GM12878 (cell line): ENCODE data around the gene VSIG10. TPM values are rescaled to one million over a fixed set of nuclear protein-coding genes. Genes with fewer than 3 reads are reported as not detected.

ENCODE experiments used
- ATAC-seq: fragments of 200-7000 bp; cut with Tn5 transposase; 3 replicates; pipeline ENCODE4 v1.9.1; 2020; ENCODE audit warnings: mild to moderate bottlenecking, moderate library complexity
- BruUV-seq: library from RNA; stranded (reverse); fragments of 400-500 nt; replicated peaks from 2 replicates; lab custom pipeline; 2021; lab: Mats Ljungman, UMichigan
- CTCF ChIA-PET: fragments of 300-600 bp; sonication (Branson Sonifier 250); formaldehyde crosslinking; extraction: SDS; loops from one replicate; lab custom pipeline; 2021; ENCODE audit warnings: inconsistent platforms; lab: Yijun Ruan, JAX
- POLR2A ChIA-PET: fragments of 350-600 bp; formaldehyde crosslinking; extraction: SDS; loops from one replicate; lab custom pipeline; 2021; ENCODE audit warnings: inconsistent platforms; lab: Charles Lee
- RAD21 ChIA-PET: fragments of 300-600 bp; sonication (Branson Sonifier 250); formaldehyde crosslinking; loops from one replicate; lab custom pipeline; 2023; ENCODE audit warnings: antibody characterized with exemption; ENCODE audit not compliant: unreplicated experiment; lab: Charles Lee
- SMC1A ChIA-PET: fragments of 300-600 bp; sonication (Branson Sonifier 250); formaldehyde crosslinking; loops from one replicate; lab custom pipeline; 2023; ENCODE audit not compliant: unreplicated experiment, uncharacterized antibody; lab: Charles Lee
- DNase-seq: peaks from one replicate; pipeline ENCODE4 v3.0.0-alpha.2; 2011; ENCODE audit warnings: low read depth, low spot score
- FAIRE-seq: peaks from 3 replicates; lab custom pipeline; 2011; peaks lifted over from hg19 to GRCh38; lab: Jason Lieb, UNC
- H2AFZ ChIP-seq: 2 replicates; pipeline ENCODE4 v1.6.0; 2011; ENCODE audit warnings: low read depth, low read length, control low read depth; ENCODE audit not compliant: control insufficient read depth
- H3K27ac ChIP-seq: 2 replicates; pipeline ENCODE4 v1.5.1; 2011; ENCODE audit warnings: control low read depth; ENCODE audit not compliant: control insufficient read depth, insufficient read depth
- H3K27me3 ChIP-seq, 2 experiments: replicated peaks in 1 of 2; 2 replicates each; pipeline versions ENCODE4 v1.6.0 to v1.6.1; 2011; ENCODE audit warnings: low read length in 1 of 2; ENCODE audit not compliant: control insufficient read depth in 2 of 2, insufficient read depth in 2 of 2
- H3K36me3 ChIP-seq, 2 experiments: 2 replicates each; pipeline ENCODE4 v1.5.1; 2011; ENCODE audit warnings: low read length in 1 of 2; ENCODE audit not compliant: control insufficient read depth in 2 of 2, insufficient read depth in 2 of 2
- H3K4me1 ChIP-seq: 2 replicates; pipeline ENCODE4 v1.6.1; 2011; ENCODE audit warnings: mild to moderate bottlenecking, low read length, moderate library complexity, mixed read lengths; ENCODE audit not compliant: control insufficient read depth, insufficient read depth
- H3K4me2 ChIP-seq: 2 replicates; pipeline ENCODE4 v1.6.0; 2011; ENCODE audit warnings: control low read depth; ENCODE audit not compliant: control insufficient read depth, insufficient read depth
- H3K4me3 ChIP-seq: fragments of 200-600 bp; sonication (generic); 2 replicates; pipeline ENCODE4 v1.5.1; 2016
- H3K79me2 ChIP-seq: 2 replicates; pipeline ENCODE4 v1.6.0; 2011; ENCODE audit warnings: low read length; ENCODE audit not compliant: control insufficient read depth, insufficient read depth
- H3K9ac ChIP-seq: 2 replicates; pipeline ENCODE4 v1.8.0; 2011; ENCODE audit warnings: low read length, control low read depth, mixed read lengths; ENCODE audit not compliant: control insufficient read depth, insufficient read depth
- H3K9me3 ChIP-seq: replicated peaks from 3 replicates; pipeline ENCODE4 v1.5.1; 2011; ENCODE audit warnings: mild to moderate bottlenecking, low read length; ENCODE audit not compliant: control insufficient read depth, insufficient read depth
- H4K20me1 ChIP-seq: 2 replicates; pipeline ENCODE4 v1.6.0; 2011; ENCODE audit not compliant: control insufficient read depth, insufficient read depth
- BMI1 ChIP-seq: fragments of 450-650 bp; IDR thresholded peaks from 2 replicates; pipeline ENCODE4 v1.6.1; 2016; ENCODE audit warnings: mild to moderate bottlenecking, moderate library complexity, borderline replicate concordance
- BRCA1 ChIP-seq: IDR thresholded peaks from 2 replicates; pipeline ENCODE4 v1.6.1; 2011; ENCODE audit warnings: low read depth, low read length, improper control_type of control experiment
- CTCF ChIP-seq, 3 experiments: IDR thresholded peaks in 2 of 3; conservative IDR thresholded peaks in 1 of 3; 2 replicates each; pipeline ENCODE4 v1.5.1; 2011; ENCODE audit warnings: low read depth in 3 of 3, low read length in 3 of 3, mild to moderate bottlenecking in 3 of 3, control low read depth in 2 of 3, moderate library complexity in 2 of 3, inconsistent platforms in 1 of 3, mixed read lengths in 1 of 3; ENCODE audit not compliant: control insufficient read depth in 2 of 3, insufficient read depth in 1 of 3; ENCODE audit errors: extremely low read depth in 1 of 3
- E2F4 ChIP-seq: IDR thresholded peaks from 2 replicates; pipeline ENCODE4 v1.6.1; 2012; ENCODE audit warnings: low read depth, low read length, improper control_type of control experiment
- HDGF ChIP-seq: fragments of 450-650 bp; IDR thresholded peaks from 2 replicates; pipeline ENCODE4 v1.6.1; 2016; ENCODE audit warnings: antibody characterized with exemption
- LARP7 ChIP-seq: fragments of 450-650 bp; IDR thresholded peaks from 2 replicates; pipeline ENCODE4 v1.6.1; 2017; ENCODE audit warnings: mild to moderate bottlenecking
- ZSCAN29 ChIP-seq: fragments of 450-650 bp; IDR thresholded peaks from 2 replicates; pipeline ENCODE4 v1.6.1; 2017; ENCODE audit warnings: mild to moderate bottlenecking, moderate library complexity
- WGBS: methylation state at CpG from one replicate; pipeline ENCODE4 v1.1.6; 2016; ENCODE audit warnings: low lambda C conversion rate; ENCODE audit not compliant: insufficient replicate concordance, insufficient coverage; ENCODE audit errors: missing lambda C conversion rate; 5-methylcytosine and 5-hydroxymethylcytosine counted together
- in situ Hi-C: fragments of 300-500 bp; cut with MboI; formaldehyde crosslinking; loops from 9 replicates; pipeline ENCODE4 v1.14.3; 2018; ENCODE audit warnings: mixed read lengths
- intact Hi-C: fragments of 100-400 bp; cut with micrococcal nuclease; formaldehyde crosslinking; loops from one replicate; pipeline ENCODE4 v1.14.2; 2022; ENCODE audit not compliant: unreplicated experiment
- polyA plus RNA-seq, 11 experiments: library from polyadenylated mRNA; depleted of rRNA in 4 of 11; unstranded in 6 of 11; stranded (reverse) in 5 of 11; fragments of >200 nt; fragmentation: Nextera tagmentation in 4 of 11; fragmentation: Illumina TruSeq in 1 of 11; extraction: Ambion mirVana in 4 of 11; extraction: Trizol in 1 of 11; gene quantifications; 1 replicate in 1 of 11; 2 replicates in 10 of 11; pipeline versions ENCODE4 v1.2.1 to v1.2.3, GENCODE V29; 2011 to 2016; ENCODE audit warnings: inconsistent platforms in 2 of 11, missing spikeins in 2 of 11, low read depth in 1 of 11
- total RNA-seq, 4 experiments: library from RNA; depleted of rRNA in 3 of 4; stranded (reverse); fragments of >200 nt in 3 of 4; fragmentation: Illumina TruSeq in 1 of 4; extraction: Trizol in 1 of 4; gene quantifications; 2 replicates each; pipeline versions ENCODE4 v1.2.1 to v1.2.3, GENCODE V29; 2013 to 2021

VSIG10 gene
- total and polyA plus RNA-seq, 10 of the 15 experiments (the other 5 are each of a cell fraction or from before 2014, with no cell fraction given), result 3.4 to 10.2 (median 5.8) TPM

GRCh38 chr12:118151755-118152154, 47.9 kb upstream of the VSIG10 start:
- no peak for DNase-seq
- no peak overlapping the region for H3K27ac ChIP-seq
- WGBS, result 73% methylated on average over 5 of the region's 5 CpGs
- H3K4me1 ChIP-seq, result no peaks in the 10 kb centered on the region
- no peak overlapping the region for H3K4me3 ChIP-seq
- ChIA-PET SMC1A (interaction anchor here (0.6 to 1.3 kb wide), 2 partner anchors 30 to 277 kb away, joined by 4 read pairs; no protein-coding TSS in a partner anchor), RAD21 (no interaction called here), CTCF (interaction anchor here (0.9 to 1.8 kb wide), 2 partner anchors 224 to 226 kb away, joined by 4 to 6 read pairs; partner anchors contain the start of gene SUDS3), POLR2A (interaction anchor here (1.1 kb wide), 1 partner anchor 17 kb away, joined by 3 read pairs; no protein-coding TSS in a partner anchor)
- in situ Hi-C loops, result no loop called here
- H3K27me3 ChIP-seq, result no peaks in the 10 kb centered on the region
- H2AFZ ChIP-seq, result no peak overlapping the region
- no TSS peak for BruUV-seq
- peaks cover 3 to 17% of the 10 kb centered on the region in 2 experiments for H3K36me3 ChIP-seq
- TF ChIP-seq E2F4 (no peak), HDGF (no peak), CTCF (IDR thresholded peaks at IDR 0.05 in 2 of 3, conservative IDR thresholded peaks at IDR 0.05 in 1 of 3; ENCODE audit: control insufficient read depth in 2 of 3, extremely low read depth in 1 of 3, insufficient read depth in 1 of 3, low read depth in 3 of 3, low read length in 3 of 3) (no peak), ZSCAN29 (no peak), BMI1 (no peak), BRCA1 (no peak), LARP7 (no peak)
- TF ChIP-seq, all 136 proteins: peak for 0
- ATAC-seq (no peak), FAIRE-seq (no peak)
- H3K9ac ChIP-seq, result no peak overlapping the region
- H4K20me1 ChIP-seq, result no peaks in the 10 kb centered on the region
- H3K9me3 ChIP-seq, result no peaks in the 10 kb centered on the region
- no peak overlapping the region for H3K4me2 ChIP-seq
- H3K79me2 ChIP-seq, result no peaks in the 10 kb centered on the region
- intact Hi-C loops, result no loop called here
